Neural cell (in vitro differentiated cells): ENCODE measurements around the gene YWHAQ. TPM values are rescaled to one million over a fixed set of nuclear protein-coding genes. Genes with fewer than 3 reads are reported as not detected.

Experiments
- H2AFZ ChIP-seq: fragments of 200-600, 300-800 bp; sonication (generic), shearing (Covaris generic); 2 replicates; pipeline ENCODE4 v1.6.0; 2014; ENCODE audit warnings: low read depth, mild to moderate bottlenecking, antibody characterized with exemption, low read length, moderate library complexity
- H3F3A ChIP-seq: fragments of 200-600 bp; shearing (Covaris generic); 2 replicates; pipeline ENCODE4 v1.6.1; 2016; ENCODE audit warnings: mild to moderate bottlenecking, moderate library complexity, mixed read lengths, antibody characterized with exemption, low read length; ENCODE audit not compliant: insufficient read depth, poor library complexity, severe bottlenecking
- H3K27ac ChIP-seq: fragments of 200-600, 300-800 bp; sonication (generic), shearing (Covaris generic); 2 replicates; pipeline ENCODE4 v1.5.1; 2014; ENCODE audit warnings: mild to moderate bottlenecking, low read length, moderate library complexity
- H3K27me3 ChIP-seq: fragments of 300-800, 200-600 bp; sonication (generic), shearing (Covaris generic); 2 replicates; pipeline ENCODE4 v1.6.0; 2014; ENCODE audit warnings: mild to moderate bottlenecking, low read depth, low read length, moderate library complexity; ENCODE audit not compliant: insufficient read depth
- H3K36me3 ChIP-seq: fragments of 300-800, 200-600 bp; sonication (generic), shearing (Covaris generic); 2 replicates; pipeline ENCODE4 v1.5.1; 2014; ENCODE audit warnings: mild to moderate bottlenecking, antibody characterized with exemption, low read length, moderate library complexity; ENCODE audit not compliant: insufficient read depth
- H3K4me2 ChIP-seq: fragments of 300-800, 200-600 bp; sonication (generic), shearing (Covaris generic); 2 replicates; pipeline ENCODE4 v1.6.0; 2014; ENCODE audit warnings: mild to moderate bottlenecking, low read length
- H3K4me3 ChIP-seq: fragments of 300-800, 200-600 bp; sonication (generic), shearing (Covaris generic); 2 replicates; pipeline ENCODE4 v1.5.1; 2014; ENCODE audit warnings: mild to moderate bottlenecking, low read length, moderate library complexity
- H3K79me2 ChIP-seq: fragments of 200-600 bp; shearing (Covaris generic); replicated peaks from 2 replicates; pipeline ENCODE4 v1.6.0; 2014; ENCODE audit warnings: mild to moderate bottlenecking, low read length, moderate library complexity; ENCODE audit not compliant: insufficient read depth
- H3K9ac ChIP-seq: fragments of 300-800, 200-600 bp; sonication (generic), shearing (Covaris generic); 2 replicates; pipeline ENCODE4 v1.6.1; 2016; ENCODE audit warnings: mild to moderate bottlenecking, low read length, mixed read lengths
- H3K9me2 ChIP-seq: fragments of 200-600 bp; shearing (Covaris generic); 2 replicates; pipeline ENCODE4 v1.6.1; 2016; ENCODE audit warnings: mild to moderate bottlenecking, low read length, mixed read lengths; ENCODE audit not compliant: insufficient read depth
- H3K9me3 ChIP-seq: fragments of 200-600, 300-800 bp; sonication (generic), shearing (Covaris generic); 2 replicates; pipeline ENCODE4 v1.6.1; 2016; ENCODE audit warnings: mild to moderate bottlenecking, mixed run types, low read length, moderate library complexity, mixed read lengths
- H4K20me1 ChIP-seq: fragments of 200-600 bp; shearing (Covaris generic); 2 replicates; pipeline ENCODE4 v1.6.1; 2016; ENCODE audit warnings: mild to moderate bottlenecking, mixed run types; ENCODE audit not compliant: insufficient read depth
- CTCF ChIP-seq: fragments of 450-650 bp; IDR thresholded peaks from 2 replicates; pipeline ENCODE4 v1.5.1; 2014; ENCODE audit warnings: antibody characterized with exemption, mild to moderate bottlenecking, moderate library complexity; ENCODE audit not compliant: poor library complexity, severe bottlenecking
- EP300 ChIP-seq: fragments of 450-650 bp; conservative IDR thresholded peaks from 2 replicates; pipeline ENCODE4 v1.6.1; 2014; ENCODE audit warnings: antibody characterized with exemption, mild to moderate bottlenecking, moderate library complexity; ENCODE audit not compliant: poor library complexity, severe bottlenecking
- EZH2 ChIP-seq: fragments of 200-600, 300-800 bp; shearing (Covaris generic), sonication (generic); IDR thresholded peaks from 2 replicates; pipeline ENCODE4 v1.6.1; 2014; ENCODE audit warnings: antibody characterized with exemption, low read length, borderline replicate concordance, mild to moderate bottlenecking; ENCODE audit not compliant: insufficient read depth, poor library complexity, severe bottlenecking
- MXI1 ChIP-seq: fragments of 450-650 bp; conservative IDR thresholded peaks from 2 replicates; pipeline ENCODE4 v1.6.1; 2014; ENCODE audit warnings: antibody characterized with exemption, mild to moderate bottlenecking; ENCODE audit not compliant: poor library complexity, severe bottlenecking
- POLR2AphosphoS5 ChIP-seq: IDR thresholded peaks from 2 replicates; pipeline ENCODE4 v1.6.1; 2012
- RAD21 ChIP-seq: fragments of 450-650 bp; conservative IDR thresholded peaks from 2 replicates; pipeline ENCODE4 v1.6.1; 2014; ENCODE audit warnings: antibody characterized with exemption, mild to moderate bottlenecking, moderate library complexity
- REST ChIP-seq: IDR thresholded peaks from 2 replicates; pipeline ENCODE4 v1.6.1; 2012; ENCODE audit warnings: borderline replicate concordance
- SMC3 ChIP-seq: fragments of 450-650 bp; conservative IDR thresholded peaks from 2 replicates; pipeline ENCODE4 v1.6.1; 2014; ENCODE audit warnings: antibody characterized with exemption, mild to moderate bottlenecking, moderate library complexity; ENCODE audit not compliant: poor library complexity
- TAF1 ChIP-seq: IDR thresholded peaks from 2 replicates; pipeline ENCODE4 v1.6.1; 2012; ENCODE audit warnings: low read depth
- polyA plus RNA-seq: library from polyadenylated mRNA; depleted of rRNA; stranded (reverse); fragments of >200 nt; gene quantifications from 2 replicates; pipeline ENCODE4 v1.2.3, GENCODE V29; 2014

YWHAQ gene
- polyA plus RNA-seq, 1 donor from 2014 or later = 1,446 TPM

GRCh38 chr2:9648821-9649220 is 18.0 kb upstream of the YWHAQ start:
- Histone ChIP-seq H3K79me2 (no peaks in the 10 kb centered on the region), H3K27me3 (no peaks in the 10 kb centered on the region), H3K4me2 (no peak overlapping the region), H3K9me2 (no peaks in the 10 kb centered on the region), H3K9me3 (no peaks in the 10 kb centered on the region), H3K36me3 (no peaks in the 10 kb centered on the region), H3K27ac (no peak overlapping the region), H2AFZ (no peak overlapping the region), H3F3A (no peaks in the 10 kb centered on the region), H3K9ac (no peak overlapping the region), H4K20me1 (no peaks in the 10 kb centered on the region), H3K4me3 (no peak overlapping the region)
- TF ChIP-seq POLR2AphosphoS5 (no peak), EZH2 (no peak), CTCF (no peak), TAF1 (no peak), EP300 (no peak), RAD21 (no peak), REST (no peak), SMC3 (no peak), MXI1 (no peak)

GRCh38 chr2:9647884-9648283 is 17.1 kb upstream of the YWHAQ start:
- TF ChIP-seq TAF1 (no peak), SMC3 (no peak), EZH2 (no peak), POLR2AphosphoS5 (no peak), EP300 (no peak), RAD21 (no peak), CTCF (no peak), MXI1 (no peak), REST (no peak)
- H3K79me2 ChIP-seq = no peaks in the 10 kb centered on the region

More at GRCh38 chr2:9647884-9648283, 17.1 kb upstream of the YWHAQ start:
- H3K27ac ChIP-seq = no peak overlapping the region
- no peaks in the 10 kb centered on the region for H3K36me3 ChIP-seq
- H3K27me3 ChIP-seq = no peaks in the 10 kb centered on the region
- no peak overlapping the region for H2AFZ ChIP-seq
- no peaks in the 10 kb centered on the region for H3K9me3 ChIP-seq
- H3K4me2 ChIP-seq = no peak overlapping the region
- H3K4me3 ChIP-seq = no peak overlapping the region
- H3K9ac ChIP-seq = no peak overlapping the region
- H3F3A ChIP-seq = no peaks in the 10 kb centered on the region
- no peaks in the 10 kb centered on the region for H3K9me2 ChIP-seq
- H4K20me1 ChIP-seq = no peaks in the 10 kb centered on the region
